Measurements from ENCODE around the gene ABL1. TPM values are rescaled to one million over a fixed set of nuclear protein-coding genes. Genes with fewer than 3 reads are reported as not detected.

ABL1 gene
- total and polyA plus RNA-seq, 5 donors, result 21.7 to 48.2 (median 41.2) TPM

GRCh38 chr9:130917168-130917960 lies 82.3 kb downstream of the ABL1 start:
- H3K9me3 ChIP-seq (ENCODE audit: control insufficient read depth, low read length), result no peaks in the 10 kb centered on the region
- no peaks in the 10 kb centered on the region for H3K4me1 ChIP-seq (ENCODE audit: control insufficient read depth, insufficient read depth, low read length)
- no peak for DNase-seq
- H3K27me3 ChIP-seq (ENCODE audit: control insufficient read depth, insufficient read depth), result no peaks in the 10 kb centered on the region
- 77% methylated on average over 34 of the region's 34 CpGs for WGBS
- ATAC-seq, result no peak
- H3K4me3 ChIP-seq (ENCODE audit: low read length), result no peak overlapping the region
- no peak overlapping the region for H3K27ac ChIP-seq (ENCODE audit: low read length)
- intact Hi-C loops (cut with DNase I), result no loop called here

DNA sequence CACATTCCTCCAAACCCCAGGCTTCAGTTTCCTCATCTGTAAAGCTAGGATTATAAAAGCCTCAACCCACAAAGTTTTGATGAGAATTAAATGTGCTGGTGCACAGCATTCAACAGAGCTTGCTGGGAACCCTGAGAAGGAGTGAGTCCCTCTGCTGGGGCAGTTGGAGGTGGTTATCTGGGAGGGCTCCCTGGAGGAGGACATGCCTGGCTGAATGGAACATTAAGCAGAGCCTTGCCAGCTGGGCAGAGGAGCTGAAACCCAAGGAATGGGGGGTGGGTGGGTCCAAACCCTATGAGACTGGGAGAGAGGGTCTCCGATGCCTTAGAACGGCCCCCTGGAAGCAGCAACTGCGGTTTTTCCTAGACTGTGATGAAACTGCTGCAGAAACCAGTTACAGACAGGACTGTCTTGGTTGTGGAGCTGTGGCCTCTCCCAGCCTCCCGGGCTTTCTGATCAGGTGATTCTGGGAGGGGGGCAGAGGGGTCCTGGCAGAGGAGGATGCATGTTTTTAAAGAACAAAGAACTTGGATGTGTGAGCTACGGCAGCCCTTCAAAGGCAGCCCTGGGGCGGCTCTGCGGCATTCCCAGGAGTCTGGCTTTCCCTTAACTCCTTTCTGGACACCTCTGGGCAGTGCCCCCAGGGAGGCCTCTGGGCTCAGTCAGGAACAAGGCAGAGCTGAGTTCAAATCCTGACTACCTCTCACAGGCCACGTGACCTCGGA lies 83.2 kb downstream of the ABL1 start:
- Histone ChIP-seq H3K4me1 (ENCODE audit: control insufficient read depth, insufficient read depth, low read length) (no peaks in the 10 kb centered on the region), H3K27ac (ENCODE audit: low read length) (no peak overlapping the region), H3K27me3 (ENCODE audit: control insufficient read depth, insufficient read depth) (no peaks in the 10 kb centered on the region), H3K9me3 (ENCODE audit: control insufficient read depth, low read length) (no peaks in the 10 kb centered on the region), H3K4me3 (ENCODE audit: low read length) (no peak overlapping the region)
- DNase-seq (no peak), ATAC-seq (no peak)
- 74% methylated on average over 9 of the region's 9 CpGs for WGBS
- intact Hi-C loops (cut with DNase I), result no loop called here

DNA sequence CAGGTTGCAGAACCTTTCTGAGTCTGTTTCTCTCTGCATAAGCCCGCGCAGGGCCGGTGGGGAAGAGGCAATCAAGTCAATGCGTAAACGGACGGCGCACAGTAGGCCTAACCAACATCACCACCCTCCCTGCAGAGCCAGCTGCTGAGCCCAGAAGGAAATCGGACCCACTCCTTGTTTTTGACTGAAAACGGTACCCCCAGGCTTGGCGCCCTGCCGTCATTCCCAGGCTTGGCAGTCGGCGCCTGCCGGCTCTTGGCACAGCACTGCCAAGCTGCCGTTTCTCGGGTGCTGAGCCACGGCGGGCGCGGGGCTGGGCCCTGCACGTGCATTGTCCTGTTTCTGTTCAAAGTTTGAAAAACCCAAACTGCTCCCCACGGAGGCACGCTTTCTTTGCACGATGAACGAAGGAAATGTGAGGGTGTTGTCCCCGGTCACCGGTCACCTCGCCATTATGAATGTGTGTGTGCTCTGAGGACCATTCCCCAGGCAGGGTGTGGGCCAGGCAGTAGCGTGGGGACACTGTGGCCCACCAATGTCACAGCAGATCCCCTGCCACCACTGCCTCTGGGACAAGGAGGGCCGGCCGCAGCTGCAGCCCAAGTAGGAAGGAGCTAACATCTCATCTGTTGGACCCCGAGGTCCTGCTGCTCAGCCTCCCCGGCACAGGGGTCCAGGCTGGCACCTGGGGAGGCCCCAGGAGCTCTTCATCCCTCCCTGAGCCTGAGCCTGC lies 83.9 kb downstream of the ABL1 start:
- H3K9me3 ChIP-seq (ENCODE audit: control insufficient read depth, low read length), result no peaks in the 10 kb centered on the region
- intact Hi-C loops (cut with DNase I), result no loop called here
- H3K27me3 ChIP-seq (ENCODE audit: control insufficient read depth, insufficient read depth), result no peaks in the 10 kb centered on the region
- no peak overlapping the region for H3K4me3 ChIP-seq (ENCODE audit: low read length)
- no peak for ATAC-seq
- 79% methylated on average over 33 of the region's 33 CpGs for WGBS
- no peaks in the 10 kb centered on the region for H3K4me1 ChIP-seq (ENCODE audit: control insufficient read depth, insufficient read depth, low read length)
- DNase-seq, result no peak
- no peak overlapping the region for H3K27ac ChIP-seq (ENCODE audit: low read length)

DNA sequence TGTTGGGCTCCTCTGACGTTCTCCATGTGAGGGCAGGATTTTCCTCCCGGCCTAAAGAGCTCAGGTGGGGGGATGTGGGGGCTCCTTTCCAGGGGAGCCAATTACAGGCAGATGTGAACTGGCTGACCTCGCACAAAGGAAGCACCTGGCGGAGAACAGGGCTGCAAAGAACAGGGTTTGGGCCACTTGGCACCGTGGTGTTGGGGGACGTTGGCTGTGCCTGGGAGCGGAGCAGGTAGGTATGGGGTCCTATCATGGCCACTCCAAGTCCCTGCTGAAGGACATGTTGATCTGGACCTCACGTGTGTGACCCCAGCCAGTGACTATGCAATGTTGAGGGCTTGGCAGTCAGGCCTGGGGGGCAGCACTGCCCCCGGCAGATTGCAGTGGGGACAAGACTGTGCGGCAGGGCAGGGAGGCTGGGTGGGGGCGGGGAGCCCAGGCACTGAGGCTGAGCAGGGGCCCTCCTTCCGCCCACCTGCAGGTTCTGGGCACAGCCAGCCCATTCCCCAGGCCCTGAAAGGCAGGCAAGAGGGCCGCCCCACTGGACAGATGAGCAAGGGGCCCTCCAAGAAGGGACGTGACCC lies 84.6 kb downstream of the ABL1 start:
- no peak for DNase-seq
- intact Hi-C loops (cut with DNase I), result no loop called here
- Histone ChIP-seq H3K27me3 (ENCODE audit: control insufficient read depth, insufficient read depth) (no peaks in the 10 kb centered on the region), H3K4me1 (ENCODE audit: control insufficient read depth, insufficient read depth, low read length) (no peaks in the 10 kb centered on the region), H3K27ac (ENCODE audit: low read length) (no peak overlapping the region), H3K9me3 (ENCODE audit: control insufficient read depth, low read length) (no peaks in the 10 kb centered on the region), H3K4me3 (ENCODE audit: low read length) (no peak overlapping the region)
- 80% methylated on average over 14 of the region's 14 CpGs for WGBS
- no peak for ATAC-seq

GRCh38 chr9:130920233-130920632 lies 85.2 kb downstream of the ABL1 start:
- no peaks in the 10 kb centered on the region for H3K9me3 ChIP-seq (ENCODE audit: control insufficient read depth, low read length)
- ATAC-seq (no peak), DNase-seq (no peak)
- no peak overlapping the region for H3K4me3 ChIP-seq (ENCODE audit: low read length)
- intact Hi-C loops (cut with DNase I), result no loop called here
- H3K27ac ChIP-seq (ENCODE audit: low read length), result no peak overlapping the region
- WGBS, result 93% methylated on average over 8 of the region's 8 CpGs
- no peaks in the 10 kb centered on the region for H3K4me1 ChIP-seq (ENCODE audit: control insufficient read depth, insufficient read depth, low read length)
- H3K27me3 ChIP-seq (ENCODE audit: control insufficient read depth, insufficient read depth), result no peaks in the 10 kb centered on the region

DNA sequence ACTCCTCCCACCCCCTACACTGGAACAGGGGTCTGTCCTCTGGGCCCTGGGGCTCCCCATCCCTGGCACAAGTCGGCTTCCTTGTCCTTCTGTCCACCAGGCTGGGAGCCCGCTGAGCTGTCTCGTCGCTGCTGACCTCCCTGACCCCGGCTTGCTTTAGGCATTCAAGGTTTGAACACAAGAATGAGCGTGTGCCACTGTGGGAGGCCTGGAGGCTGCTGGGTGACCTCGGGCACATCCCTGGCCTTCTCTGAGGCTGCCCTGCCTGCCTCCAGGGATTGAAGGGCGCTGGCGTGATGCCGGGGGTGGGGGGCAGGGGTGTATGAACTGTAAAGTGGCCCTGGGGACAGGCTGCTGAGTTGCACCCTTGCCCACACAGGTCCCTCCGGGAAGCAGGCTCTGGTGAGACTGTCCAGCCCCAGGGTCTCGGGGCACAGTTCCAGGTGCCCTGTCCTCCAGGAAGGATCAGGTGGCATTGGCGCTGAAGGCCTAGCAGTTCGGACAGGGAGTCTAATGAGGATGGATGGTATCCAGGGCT lies 85.8 kb downstream of the ABL1 start:
- DNase-seq (no peak), ATAC-seq (no peak)
- no peak overlapping the region for H3K27ac ChIP-seq (ENCODE audit: low read length)
- no peak overlapping the region for H3K4me3 ChIP-seq (ENCODE audit: low read length)
- H3K27me3 ChIP-seq (ENCODE audit: control insufficient read depth, insufficient read depth), result no peaks in the 10 kb centered on the region
- H3K4me1 ChIP-seq (ENCODE audit: control insufficient read depth, insufficient read depth, low read length), result no peaks in the 10 kb centered on the region
- WGBS, result 74% methylated on average over 14 of the region's 14 CpGs
- intact Hi-C loops (cut with DNase I), result no loop called here
- H3K9me3 ChIP-seq (ENCODE audit: control insufficient read depth, low read length), result no peaks in the 10 kb centered on the region

- no peak for ATAC-seq
- H3K4me1 ChIP-seq (ENCODE audit: control insufficient read depth, insufficient read depth, low read length), result no peaks in the 10 kb centered on the region
- no peaks in the 10 kb centered on the region for H3K27me3 ChIP-seq (ENCODE audit: control insufficient read depth, insufficient read depth)
- no peak for DNase-seq
- H3K4me3 ChIP-seq (ENCODE audit: low read length), result no peak overlapping the region
- H3K27ac ChIP-seq (ENCODE audit: low read length), result no peak overlapping the region
- H3K9me3 ChIP-seq (ENCODE audit: control insufficient read depth, low read length), result no peaks in the 10 kb centered on the region
- 57% methylated on average over 29 of the region's 29 CpGs for WGBS
- intact Hi-C loops (cut with DNase I), result no loop called here
Measured at GRCh38 chr9:130921300-130921988, 86.4 kb downstream of the ABL1 start.

GRCh38 chr9:130921989-130922892 lies 87.2 kb downstream of the ABL1 start:
- Histone ChIP-seq H3K4me3 (ENCODE audit: low read length) (no peak overlapping the region), H3K27me3 (ENCODE audit: control insufficient read depth, insufficient read depth) (no peaks in the 10 kb centered on the region), H3K4me1 (ENCODE audit: control insufficient read depth, insufficient read depth, low read length) (no peaks in the 10 kb centered on the region), H3K27ac (ENCODE audit: low read length) (no peak overlapping the region), H3K9me3 (ENCODE audit: control insufficient read depth, low read length) (no peaks in the 10 kb centered on the region)
- no peak for DNase-seq
- WGBS, result 79% methylated on average over 31 of the region's 31 CpGs
- intact Hi-C loops (cut with DNase I), result no loop called here
- ATAC-seq, result no peak

- no peaks in the 10 kb centered on the region for H3K4me1 ChIP-seq (ENCODE audit: control insufficient read depth, insufficient read depth, low read length)
- no peak overlapping the region for H3K27ac ChIP-seq (ENCODE audit: low read length)
- no peaks in the 10 kb centered on the region for H3K9me3 ChIP-seq (ENCODE audit: control insufficient read depth, low read length)
- no peaks in the 10 kb centered on the region for H3K27me3 ChIP-seq (ENCODE audit: control insufficient read depth, insufficient read depth)
- no peak for ATAC-seq
- DNase-seq, result peak in 1 of 3 donors; percentile 41
- WGBS, result 77% methylated on average over 16 of the region's 16 CpGs
- H3K4me3 ChIP-seq (ENCODE audit: low read length), result no peak overlapping the region
- intact Hi-C loops (cut with DNase I), result no loop called here
Measured at GRCh38 chr9:130922893-130923610, 88.0 kb downstream of the ABL1 start.

All from right cardiac atrium (tissue), 5 donors.